Spinal cord (tissue), 10 donors: Measurements from ENCODE around the gene ZNF195. TPM values are rescaled to one million over a fixed set of nuclear protein-coding genes. Genes with fewer than 3 reads are reported as not detected.
A peak's percentile ranks its signal among the peaks of the same experiment; 100 is the strongest.
"Not testable (repeated sequence)": the region's sequence is repeated elsewhere in the genome, so short reads cannot be mapped to it uniquely, and the experiment has no call there.

Experiments
- DNase-seq, 6 donors: peaks; one replicate each; pipeline versions ENCODE4 v3.0.0 to v3.0.0-alpha.2; 2013 to 2015; ENCODE audit warnings: low spot score in 6 of 6, low read depth in 4 of 6
- H3K27ac ChIP-seq: one replicate; pipeline ENCODE4 v1.5.1; 2013; ENCODE audit warnings: low read depth, low read length, control low read depth
- H3K27me3 ChIP-seq: one replicate; pipeline ENCODE4 v1.6.1; 2013; ENCODE audit warnings: low read length; ENCODE audit not compliant: control insufficient read depth, insufficient read depth
- H3K36me3 ChIP-seq: one replicate; pipeline ENCODE4 v1.6.1; 2013; ENCODE audit warnings: low read length; ENCODE audit not compliant: control insufficient read depth, insufficient read depth
- H3K4me1 ChIP-seq: one replicate; pipeline ENCODE4 v1.6.1; 2013; ENCODE audit warnings: low read length; ENCODE audit not compliant: control insufficient read depth, insufficient read depth
- H3K4me3 ChIP-seq: one replicate; pipeline ENCODE4 v1.5.1; 2013; ENCODE audit warnings: low read depth, low read length, control low read depth
- H3K9me3 ChIP-seq: one replicate; pipeline ENCODE4 v1.6.1; 2013; ENCODE audit warnings: low read length; ENCODE audit not compliant: control insufficient read depth, insufficient read depth
- WGBS: methylation state at CpG from one replicate; pipeline ENCODE4 v1.1.5; 2013; ENCODE audit warnings: missing lambda C conversion rate; ENCODE audit not compliant: insufficient coverage; 5-methylcytosine and 5-hydroxymethylcytosine counted together
- polyA plus RNA-seq, 2 donors: library from polyadenylated mRNA; unstranded; fragments of 120-200 nt; gene quantifications; one replicate each; pipeline ENCODE4 v1.2.1, GENCODE V29; 2013; ENCODE audit not compliant: insufficient read length in 2 of 2
- total RNA-seq, 2 donors: library from RNA; depleted of rRNA in 1 of 2; stranded (reverse); fragments of 120-200 nt in 1 of 2; fragments of >200 nt in 1 of 2; gene quantifications; one replicate each; pipeline versions ENCODE4 v1.2.3 to v1.2.4, GENCODE V29; 2013 to 2014
- donor health status: healthy.

Gene ZNF195
- total and polyA plus RNA-seq, 4 donors: 32.0 to 38.8 (median 33.6) TPM

- DNase-seq, H3K27me3 ChIP-seq, H3K4me3 ChIP-seq, H3K27ac ChIP-seq, H3K9me3 ChIP-seq, H3K36me3 ChIP-seq: not testable (repeated sequence)
- H3K4me1 ChIP-seq: peaks cover 12% of the 10 kb centered on the region
- no CpG with 5 or more reads among the region's 1 CpG for WGBS
Observed at GRCh38 chr11:3419496-3419895, 40.5 kb upstream of the ZNF195 start.

GRCh38 chr11:3417047-3417446, 38.1 kb upstream of the ZNF195 start:
- not testable (repeated sequence) for H3K27ac ChIP-seq, H3K9me3 ChIP-seq, H3K27me3 ChIP-seq, H3K36me3 ChIP-seq, H3K4me3 ChIP-seq, H3K4me1 ChIP-seq
- WGBS: 65% methylated on average over 4 of the region's 4 CpGs
- peak in 2 of 6 donors; percentile 69 to 87 for DNase-seq

GRCh38 chr11:3415301-3415700, 36.4 kb upstream of the ZNF195 start:
- H3K9me3 ChIP-seq, H3K36me3 ChIP-seq: not testable (repeated sequence)
- WGBS: no CpG with 5 or more reads among the region's 7 CpGs

GRCh38 chr11:3413666-3414065, 34.7 kb upstream of the ZNF195 start:
- H3K4me1 ChIP-seq, H3K4me3 ChIP-seq, H3K27me3 ChIP-seq, DNase-seq, H3K9me3 ChIP-seq, H3K27ac ChIP-seq, H3K36me3 ChIP-seq: not testable (repeated sequence)
- WGBS: 90% methylated on average over 24 of the region's 24 CpGs

More at GRCh38 chr11:3415301-3415700, 36.4 kb upstream of the ZNF195 start:
- not testable (repeated sequence) for DNase-seq, H3K27ac ChIP-seq, H3K27me3 ChIP-seq, H3K4me1 ChIP-seq, H3K4me3 ChIP-seq

- DNase-seq: no peak
- WGBS: 83% methylated on average over 15 of the region's 15 CpGs
- H3K27me3 ChIP-seq: no peaks in the 10 kb centered on the region
- no peaks in the 10 kb centered on the region for H3K36me3 ChIP-seq
- no peak overlapping the region for H3K27ac ChIP-seq
- no peaks in the 10 kb centered on the region for H3K4me1 ChIP-seq
- no peak overlapping the region for H3K4me3 ChIP-seq
- H3K9me3 ChIP-seq: no peaks in the 10 kb centered on the region
Observed at GRCh38 chr11:3412837-3413236, 33.9 kb upstream of the ZNF195 start.

- H3K9me3 ChIP-seq, H3K4me1 ChIP-seq, H3K27me3 ChIP-seq, H3K4me3 ChIP-seq, H3K27ac ChIP-seq, H3K36me3 ChIP-seq: not testable (repeated sequence)
- peak in 4 of 6 donors; percentile 40 to 87 (median 69) for DNase-seq
- 24% methylated on average over 12 of the region's 12 CpGs for WGBS
Observed at GRCh38 chr11:3408722-3409121, 29.8 kb upstream of the ZNF195 start.

GRCh38 chr11:3408058-3408605, 29.2 kb upstream of the ZNF195 start:
- 74% methylated on average over 5 of the region's 8 CpGs for WGBS
- DNase-seq, H3K36me3 ChIP-seq, H3K4me1 ChIP-seq, H3K27me3 ChIP-seq, H3K9me3 ChIP-seq, H3K4me3 ChIP-seq, H3K27ac ChIP-seq: not testable (repeated sequence)

- not testable (repeated sequence) for H3K27ac ChIP-seq, DNase-seq, H3K9me3 ChIP-seq, H3K4me3 ChIP-seq, H3K27me3 ChIP-seq, H3K4me1 ChIP-seq, H3K36me3 ChIP-seq
- WGBS: 62% methylated on average over 8 of the region's 9 CpGs
Observed at GRCh38 chr11:3406937-3407336, 28.0 kb upstream of the ZNF195 start.

GRCh38 chr11:3406223-3406875, 27.4 kb upstream of the ZNF195 start:
- H3K9me3 ChIP-seq, DNase-seq, H3K27ac ChIP-seq, H3K4me3 ChIP-seq, H3K27me3 ChIP-seq, H3K4me1 ChIP-seq, H3K36me3 ChIP-seq: not testable (repeated sequence)
- WGBS: 87% methylated on average over 13 of the region's 17 CpGs
